Activated naive CD8-positive, alpha-beta T cell treated with anti-CD3 and anti-CD28 coated beads for 36 hours (primary cell): ENCODE data around the gene HLA-DPB1. TPM values are rescaled to one million over a fixed set of nuclear protein-coding genes. Genes with fewer than 3 reads are reported as not detected.

ENCODE experiments used
- DNase-seq: peaks from one replicate; pipeline ENCODE4 v3.0.0; 2021
- H3K27ac Mint-ChIP-seq: one replicate; pipeline ENCODE4 v1.8.0; 2022; ENCODE audit warnings: mild to moderate bottlenecking, moderate library complexity, mixed read lengths
- H3K27me3 Mint-ChIP-seq: one replicate; pipeline ENCODE4 v1.8.0; 2022; ENCODE audit warnings: mild to moderate bottlenecking, mixed read lengths
- H3K36me3 Mint-ChIP-seq: one replicate; pipeline ENCODE4 v1.8.0; 2021; ENCODE audit warnings: mild to moderate bottlenecking, mixed read lengths
- H3K4me1 Mint-ChIP-seq: one replicate; pipeline ENCODE4 v1.8.0; 2021; ENCODE audit warnings: mixed read lengths
- H3K4me3 Mint-ChIP-seq: one replicate; pipeline ENCODE4 v1.8.0; 2022; ENCODE audit warnings: mild to moderate bottlenecking, moderate library complexity, mixed read lengths
- H3K9me3 Mint-ChIP-seq: one replicate; pipeline ENCODE4 v1.8.0; 2022; ENCODE audit warnings: mixed read lengths
- total RNA-seq, 2 experiments: library from RNA; stranded (reverse); gene quantifications; one replicate each; pipeline ENCODE4 v1.2.3, GENCODE V29; 2021

HLA-DPB1 gene
- total RNA-seq, 2 experiments from 2014 or later, result 8.2 to 9.3 TPM

- Mint-ChIP-seq H3K27me3 (peaks cover 37% of the 10 kb centered on the region), H3K27ac (no peak overlapping the region), H3K4me3 (no peak overlapping the region), H3K4me1 (no peaks in the 10 kb centered on the region), H3K9me3 (peaks cover 4% of the 10 kb centered on the region), H3K36me3 (no peaks in the 10 kb centered on the region)
- no peak for DNase-seq
These were observed 30.4 kb downstream of the HLA-DPB1 start for GRCh38 chr6:33105916-33106871.

GRCh38 chr6:33107641-33108040 is 31.9 kb downstream of the HLA-DPB1 start:
- DNase-seq, result no peak
- H3K36me3 Mint-ChIP-seq, result no peaks in the 10 kb centered on the region
- H3K27me3 Mint-ChIP-seq, result peaks cover 43% of the 10 kb centered on the region
- no peak overlapping the region for H3K4me3 Mint-ChIP-seq
- H3K4me1 Mint-ChIP-seq, result no peaks in the 10 kb centered on the region
- H3K27ac Mint-ChIP-seq, result no peak overlapping the region
- H3K9me3 Mint-ChIP-seq, result no peaks in the 10 kb centered on the region

- DNase-seq, result no peak
- H3K4me1 Mint-ChIP-seq, result no peaks in the 10 kb centered on the region
- H3K9me3 Mint-ChIP-seq, result no peaks in the 10 kb centered on the region
- no peak overlapping the region for H3K27ac Mint-ChIP-seq
- no peak overlapping the region for H3K4me3 Mint-ChIP-seq
- H3K36me3 Mint-ChIP-seq, result no peaks in the 10 kb centered on the region
- peaks cover 50% of the 10 kb centered on the region for H3K27me3 Mint-ChIP-seq
These were observed 32.5 kb downstream of the HLA-DPB1 start for GRCh38 chr6:33108307-33108706.

- Mint-ChIP-seq H3K4me1 (peaks cover 8% of the 10 kb centered on the region), H3K4me3 (no peak overlapping the region), H3K36me3 (no peaks in the 10 kb centered on the region), H3K9me3 (no peaks in the 10 kb centered on the region), H3K27ac (no peak overlapping the region), H3K27me3 (peaks cover 73% of the 10 kb centered on the region)
- no peak for DNase-seq
These were observed 36.4 kb downstream of the HLA-DPB1 start for GRCh38 chr6:33112148-33112547.

- H3K36me3 Mint-ChIP-seq, result no peaks in the 10 kb centered on the region
- DNase-seq, result no peak
These were observed 38.0 kb downstream of the HLA-DPB1 start for GRCh38 chr6:33113755-33114154.

GRCh38 chr6:33114406-33114805 is 38.6 kb downstream of the HLA-DPB1 start:
- H3K27ac Mint-ChIP-seq, result no peak overlapping the region
- H3K4me1 Mint-ChIP-seq, result peaks cover 14% of the 10 kb centered on the region
- H3K36me3 Mint-ChIP-seq, result no peaks in the 10 kb centered on the region

More at GRCh38 chr6:33113755-33114154, 38.0 kb downstream of the HLA-DPB1 start:
- H3K9me3 Mint-ChIP-seq, result no peaks in the 10 kb centered on the region
- H3K27ac Mint-ChIP-seq, result no peak overlapping the region
- no peak overlapping the region for H3K4me3 Mint-ChIP-seq
- H3K4me1 Mint-ChIP-seq, result peaks cover 14% of the 10 kb centered on the region
- peaks cover 86% of the 10 kb centered on the region for H3K27me3 Mint-ChIP-seq

GRCh38 chr6:33116417-33116816 is 40.6 kb downstream of the HLA-DPB1 start:
- peaks cover 67% of the 10 kb centered on the region for H3K27me3 Mint-ChIP-seq
- no peak overlapping the region for H3K4me3 Mint-ChIP-seq
- no peak for DNase-seq
- peaks cover 14% of the 10 kb centered on the region for H3K4me1 Mint-ChIP-seq
- H3K9me3 Mint-ChIP-seq, result no peaks in the 10 kb centered on the region
- H3K36me3 Mint-ChIP-seq, result no peaks in the 10 kb centered on the region
- H3K27ac Mint-ChIP-seq, result no peak overlapping the region

More at GRCh38 chr6:33114406-33114805, 38.6 kb downstream of the HLA-DPB1 start:
- DNase-seq, result no peak
- peaks cover 86% of the 10 kb centered on the region for H3K27me3 Mint-ChIP-seq
- H3K9me3 Mint-ChIP-seq, result no peaks in the 10 kb centered on the region
- no peak overlapping the region for H3K4me3 Mint-ChIP-seq

- peaks cover 61% of the 10 kb centered on the region for H3K27me3 Mint-ChIP-seq
- peaks cover 14% of the 10 kb centered on the region for H3K4me1 Mint-ChIP-seq
- H3K9me3 Mint-ChIP-seq, result no peaks in the 10 kb centered on the region
- peak overlapping the region; percentile 15 for H3K4me3 Mint-ChIP-seq
- no peak for DNase-seq
- no peak overlapping the region for H3K27ac Mint-ChIP-seq
- H3K36me3 Mint-ChIP-seq, result no peaks in the 10 kb centered on the region
These were observed 41.3 kb downstream of the HLA-DPB1 start for GRCh38 chr6:33116841-33117711.

- Mint-ChIP-seq H3K4me3 (no peak overlapping the region), H3K9me3 (no peaks in the 10 kb centered on the region), H3K4me1 (peaks cover 14% of the 10 kb centered on the region), H3K36me3 (no peaks in the 10 kb centered on the region), H3K27me3 (peaks cover 56% of the 10 kb centered on the region), H3K27ac (no peak overlapping the region)
- no peak for DNase-seq
These were observed 42.1 kb downstream of the HLA-DPB1 start for GRCh38 chr6:33117811-33118277.

GRCh38 chr6:33118525-33119123 is 42.8 kb downstream of the HLA-DPB1 start:
- Mint-ChIP-seq H3K4me3 (no peak overlapping the region), H3K27me3 (peaks cover 48% of the 10 kb centered on the region), H3K27ac (no peak overlapping the region), H3K4me1 (peaks cover 13% of the 10 kb centered on the region), H3K9me3 (peaks cover 5% of the 10 kb centered on the region), H3K36me3 (no peaks in the 10 kb centered on the region)
- no peak for DNase-seq

GRCh38 chr6:33120001-33120400 is 44.2 kb downstream of the HLA-DPB1 start:
- peaks cover 11% of the 10 kb centered on the region for H3K4me1 Mint-ChIP-seq
- peaks cover 11% of the 10 kb centered on the region for H3K9me3 Mint-ChIP-seq
- no peak overlapping the region for H3K27ac Mint-ChIP-seq
- DNase-seq, result no peak
- no peaks in the 10 kb centered on the region for H3K36me3 Mint-ChIP-seq
- H3K4me3 Mint-ChIP-seq, result no peak overlapping the region
- H3K27me3 Mint-ChIP-seq, result peaks cover 34% of the 10 kb centered on the region

GRCh38 chr6:33123181-33123580 is 47.4 kb downstream of the HLA-DPB1 start:
- Mint-ChIP-seq H3K36me3 (no peaks in the 10 kb centered on the region), H3K9me3 (peaks cover 11% of the 10 kb centered on the region), H3K27ac (no peak overlapping the region), H3K4me3 (no peak overlapping the region), H3K27me3 (peaks cover 3% of the 10 kb centered on the region), H3K4me1 (no peaks in the 10 kb centered on the region)
- DNase-seq, result no peak

- Mint-ChIP-seq H3K4me1 (no peaks in the 10 kb centered on the region), H3K36me3 (no peaks in the 10 kb centered on the region), H3K4me3 (no peak overlapping the region)
These were observed 48.1 kb downstream of the HLA-DPB1 start for GRCh38 chr6:33123732-33124524.

GRCh38 chr6:33124525-33124901 is 48.7 kb downstream of the HLA-DPB1 start:
- no peaks in the 10 kb centered on the region for H3K4me1 Mint-ChIP-seq
- no peak overlapping the region for H3K27ac Mint-ChIP-seq
- H3K36me3 Mint-ChIP-seq, result no peaks in the 10 kb centered on the region
- H3K9me3 Mint-ChIP-seq, result peaks cover 11% of the 10 kb centered on the region
- H3K4me3 Mint-ChIP-seq, result no peak overlapping the region
- no peak for DNase-seq
- H3K27me3 Mint-ChIP-seq, result no peaks in the 10 kb centered on the region

More at GRCh38 chr6:33123732-33124524, 48.1 kb downstream of the HLA-DPB1 start:
- no peak for DNase-seq
- Mint-ChIP-seq H3K27ac (no peak overlapping the region), H3K9me3 (peaks cover 11% of the 10 kb centered on the region), H3K27me3 (no peaks in the 10 kb centered on the region)
